ENCODE results near the gene SDHB.

DNA sequence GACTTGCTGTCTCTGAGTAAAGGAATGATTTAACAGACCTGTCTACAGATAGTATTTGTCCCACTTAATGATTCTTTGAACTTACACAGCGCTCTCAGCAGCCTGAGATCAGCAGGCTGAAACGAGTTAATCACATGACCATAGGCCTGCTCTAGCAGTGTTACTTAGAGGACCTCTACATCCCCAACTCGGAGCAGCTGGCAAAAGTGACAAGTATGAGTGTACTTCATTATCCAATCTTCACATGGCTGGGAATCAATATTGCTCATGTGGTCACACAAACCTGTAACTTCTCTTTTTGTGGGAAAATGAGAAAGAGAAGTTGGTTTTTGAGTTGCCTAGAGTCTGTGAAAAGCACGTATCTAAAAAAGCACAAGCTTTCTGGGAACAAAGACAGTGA lies 30.7 kb downstream of the SDHB start:
- TF ChIP-seq CTCF (IDR thresholded peaks at IDR 0.05; ENCODE audit: insufficient read depth, low read length) (no peak), POLR2AphosphoS5 (IDR thresholded peaks at IDR 0.05; ENCODE audit: low read depth) (peak; percentile 13; the same call in 1 of the 2 replicates), REST (IDR thresholded peaks at IDR 0.05; ENCODE audit: insufficient replicate concordance, low read depth) (no peak)

Measured in HL-60 (cell line).